GM10266 (cell line): ENCODE data around the gene GNAI1.

Experiments used
- DNase-seq: peaks from one replicate; pipeline ENCODE4 v3.0.0; 2012; ENCODE audit errors: extremely low spot score
- CTCF ChIP-seq: IDR thresholded peaks from 2 replicates; pipeline ENCODE4 v1.5.1; 2012; ENCODE audit warnings: mild to moderate bottlenecking, low read depth; ENCODE audit not compliant: control insufficient read depth, insufficient read depth; ENCODE audit errors: missing control alignments

GNAI1 gene

GRCh38 chr7:80236681-80237080, 102.0 kb downstream of the GNAI1 start:
- no peak for DNase-seq
- no peak for TF ChIP-seq CTCF

- no peak for DNase-seq
Measured at GRCh38 chr7:80240265-80241025, 105.8 kb downstream of the GNAI1 start.

GRCh38 chr7:80241671-80242070, 107.0 kb downstream of the GNAI1 start:
- TF ChIP-seq CTCF: no peak
- DNase-seq: no peak

More at GRCh38 chr7:80240265-80241025, 105.8 kb downstream of the GNAI1 start:
- no peak for TF ChIP-seq CTCF

- no peak for TF ChIP-seq CTCF
- DNase-seq: no peak
Measured at GRCh38 chr7:80243425-80243824, 108.8 kb downstream of the GNAI1 start.

GRCh38 chr7:80244206-80244916, 109.7 kb downstream of the GNAI1 start:
- no peak for DNase-seq
- TF ChIP-seq CTCF: no peak

- no peak for TF ChIP-seq CTCF
- no peak for DNase-seq
Measured at GRCh38 chr7:80247144-80247543, 112.5 kb downstream of the GNAI1 start.

- TF ChIP-seq CTCF: no peak
- DNase-seq: no peak
Measured at GRCh38 chr7:80247891-80248290, 113.3 kb downstream of the GNAI1 start.
